HCT116 (cell line): ENCODE measurements around the gene PPFIBP1. TPM values are rescaled to one million over a fixed set of nuclear protein-coding genes. Genes with fewer than 3 reads are reported as not detected.

ENCODE experiments used
- ATAC-seq: fragments of 200-7000 bp; cut with Tn5 transposase; 2 replicates; pipeline ENCODE4 v1.9.1; 2020; ENCODE audit warnings: mild to moderate bottlenecking, moderate library complexity
- BruUV-seq: library from RNA; stranded (reverse); fragments of 400-500 nt; replicated peaks from 2 replicates; lab custom pipeline; 2021; lab: Mats Ljungman, UMichigan
- CTCF ChIA-PET: fragments of 300-600 bp; sonication (Branson Sonifier 250); formaldehyde crosslinking; loops from one replicate; lab custom pipeline; 2021; ENCODE audit warnings: antibody characterized with exemption; lab: Charles Lee
- POLR2A ChIA-PET: fragments of 300-600, 350-600 bp; sonication (Branson Sonifier 250); formaldehyde crosslinking; loops from one replicate; lab custom pipeline; 2021; ENCODE audit warnings: antibody characterized with exemption; lab: Charles Lee
- RAD21 ChIA-PET, 2 experiments: fragments of 300-600 bp; sonication (Branson Sonifier 250); formaldehyde crosslinking; loops; one replicate each; lab custom pipeline; 2023; ENCODE audit warnings: low total read pairs in 2 of 2; ENCODE audit not compliant: uncharacterized antibody in 2 of 2, unreplicated experiment in 2 of 2, low non-redundant PET in 1 of 2; lab: Charles Lee
- DNase-seq: peaks from one replicate; pipeline ENCODE4 v3.0.0-alpha.2; 2010; ENCODE audit warnings: low read depth, low spot score
- H2AFZ ChIP-seq: fragments of 200-600 bp; shearing (Covaris generic), sonication (generic); 2 replicates; pipeline ENCODE4 v1.6.1; 2017; ENCODE audit warnings: low read depth, mixed run types, mixed read lengths, antibody characterized with exemption, low read length; ENCODE audit not compliant: poor library complexity, severe bottlenecking
- H3K27ac ChIP-seq: 2 replicates; pipeline ENCODE4 v1.5.1; 2012; ENCODE audit warnings: low read depth, low read length
- H3K27me3 ChIP-seq: fragments of 200-600 bp; sonication (generic); 2 replicates; pipeline ENCODE4 v1.6.1; 2016; ENCODE audit warnings: mixed run types, low read length, mixed read lengths; ENCODE audit not compliant: insufficient read depth
- H3K36me3 ChIP-seq, 2 experiments: fragments of 200-500 bp in 1 of 2; fragments of 200-600 bp in 1 of 2; sonication (Bioruptor generic) in 1 of 2; sonication (generic) in 1 of 2; 2 replicates each; pipeline versions ENCODE4 v1.5.1 to v1.6.1; 2014 to 2016; ENCODE audit warnings: low read length in 2 of 2, inconsistent platforms in 1 of 2, mixed read lengths in 1 of 2, mixed run types in 1 of 2; ENCODE audit not compliant: insufficient read depth in 2 of 2, control insufficient read depth in 1 of 2
- H3K4me1 ChIP-seq, 2 experiments: fragments of 200-600 bp in 1 of 2; sonication (generic) in 1 of 2; 2 replicates each; pipeline versions ENCODE4 v1.5.1 to v1.6.1; 2012 to 2017; ENCODE audit warnings: low read length in 2 of 2, inconsistent platforms in 1 of 2, mild to moderate bottlenecking in 1 of 2, mixed read lengths in 1 of 2, mixed run types in 1 of 2, moderate library complexity in 1 of 2; ENCODE audit not compliant: insufficient read depth in 2 of 2, control insufficient read depth in 1 of 2
- H3K4me2 ChIP-seq: fragments of 200-600 bp; sonication (generic); 2 replicates; pipeline ENCODE4 v1.6.1; 2017; ENCODE audit warnings: mixed run types, low read length, mixed read lengths
- H3K4me3 ChIP-seq, 2 experiments: fragments of 200-600 bp in 1 of 2; sonication (generic) in 1 of 2; replicated peaks in 1 of 2; 2 replicates each; pipeline ENCODE4 v1.5.1; 2011 to 2016; ENCODE audit warnings: low read length in 2 of 2, control low read depth in 1 of 2, low read depth in 1 of 2, mild to moderate bottlenecking in 1 of 2, mixed read lengths in 1 of 2, mixed run types in 1 of 2
- H3K79me2 ChIP-seq: fragments of 200-600 bp; sonication (generic); 2 replicates; pipeline ENCODE4 v1.6.1; 2017; ENCODE audit warnings: mild to moderate bottlenecking, mixed run types, low read length, moderate library complexity, mixed read lengths; ENCODE audit not compliant: insufficient read depth
- H3K9ac ChIP-seq: fragments of 200-600 bp; sonication (generic); 2 replicates; pipeline ENCODE4 v1.6.1; 2016; ENCODE audit warnings: low read length, mixed read lengths
- H3K9me2 ChIP-seq: fragments of 200-600 bp; sonication (generic), shearing (Covaris generic); 2 replicates; pipeline ENCODE4 v1.6.1; 2017; ENCODE audit warnings: mixed run types, mild to moderate bottlenecking, moderate library complexity; ENCODE audit not compliant: insufficient read depth
- H3K9me3 ChIP-seq, 2 experiments: fragments of 200-500 bp in 1 of 2; fragments of 200-600 bp in 1 of 2; sonication (Bioruptor generic) in 1 of 2; sonication (generic) in 1 of 2; 2 replicates each; pipeline ENCODE4 v1.6.1; 2014 to 2017; ENCODE audit warnings: low read length in 2 of 2, mixed read lengths in 2 of 2, inconsistent platforms in 1 of 2, low read depth in 1 of 2, mild to moderate bottlenecking in 1 of 2, mixed run types in 1 of 2, moderate library complexity in 1 of 2; ENCODE audit not compliant: control insufficient read depth in 1 of 2, insufficient read depth in 1 of 2
- H4K20me1 ChIP-seq: fragments of 200-600 bp; sonication (generic), shearing (Covaris generic); 2 replicates; pipeline ENCODE4 v1.6.1; 2017; ENCODE audit warnings: mixed run types, mild to moderate bottlenecking, moderate library complexity; ENCODE audit not compliant: insufficient read depth
- CBX3 ChIP-seq: IDR thresholded peaks from 2 replicates; pipeline ENCODE4 v1.6.1; 2012; ENCODE audit warnings: low read depth
- CEBPB ChIP-seq: IDR thresholded peaks from 2 replicates; pipeline ENCODE4 v1.6.1; 2012; ENCODE audit warnings: low read depth
- EGR1 ChIP-seq: IDR thresholded peaks from 2 replicates; pipeline ENCODE4 v1.6.1; 2012; ENCODE audit warnings: low read depth
- ELF1 ChIP-seq: IDR thresholded peaks from 2 replicates; pipeline ENCODE4 v1.6.1; 2012; ENCODE audit warnings: low read depth, borderline replicate concordance
- EZH2 ChIP-seq: fragments of 200-600 bp; sonication (generic); IDR thresholded peaks from 2 replicates; pipeline ENCODE4 v1.6.1; 2017; ENCODE audit warnings: antibody characterized with exemption, mixed run types
- FOSL1 ChIP-seq: IDR thresholded peaks from 2 replicates; pipeline ENCODE4 v1.6.1; 2012; ENCODE audit warnings: low read depth
- JUND ChIP-seq: IDR thresholded peaks from 2 replicates; pipeline ENCODE4 v1.6.1; 2012
- POLR2A ChIP-seq: IDR thresholded peaks from 2 replicates; pipeline ENCODE4 v1.7.0; 2011; ENCODE audit warnings: borderline replicate concordance; ENCODE audit not compliant: insufficient read depth, insufficient read length; ENCODE audit errors: extremely low read depth
- POLR2AphosphoS5 ChIP-seq: IDR thresholded peaks from 2 replicates; pipeline ENCODE4 v1.6.1; 2011; ENCODE audit warnings: mild to moderate bottlenecking, low read depth, low read length, moderate library complexity
- RAD21 ChIP-seq: IDR thresholded peaks from 2 replicates; pipeline ENCODE4 v1.6.1; 2012; ENCODE audit warnings: low read depth, mild to moderate bottlenecking
- SIN3A ChIP-seq: IDR thresholded peaks from 2 replicates; pipeline ENCODE4 v1.6.1; 2012; ENCODE audit warnings: low read depth
- SP1 ChIP-seq: IDR thresholded peaks from 2 replicates; pipeline ENCODE4 v1.6.1; 2012; ENCODE audit warnings: low read depth
- TCF7L2 ChIP-seq: IDR thresholded peaks from 2 replicates; pipeline ENCODE4 v1.7.0; 2011; ENCODE audit warnings: borderline replicate concordance, inconsistent platforms; ENCODE audit not compliant: insufficient read depth, insufficient read length; ENCODE audit errors: extremely low read depth
- YY1 ChIP-seq: IDR thresholded peaks from 2 replicates; pipeline ENCODE4 v1.6.1; 2011; ENCODE audit warnings: low read length, low read depth, moderate library complexity, mild to moderate bottlenecking; ENCODE audit not compliant: insufficient replicate concordance; ENCODE audit errors: extremely low read depth
- ZNF274 ChIP-seq: fragments of 200-500 bp; sonication (Bioruptor generic); IDR thresholded peaks from 2 replicates; pipeline ENCODE4 v1.6.1; 2014; ENCODE audit warnings: mild to moderate bottlenecking, low read depth, low read length, inconsistent platforms
- intact Hi-C: fragments of 100-400 bp; cut with micrococcal nuclease; formaldehyde crosslinking; loops from 2 replicates; pipeline ENCODE4 v1.10.0; 2022
- total RNA-seq: library from RNA; stranded (reverse); gene quantifications from one replicate; pipeline ENCODE4 v1.2.1, GENCODE V29; 2021; ENCODE audit not compliant: unreplicated experiment
- TF ChIP-seq, protein P1 (sequence below): IDR thresholded peaks from 2 replicates; pipeline ENCODE4 v1.6.1; 2012; ENCODE audit warnings: low read depth
- TF ChIP-seq, protein P2 (sequence below): IDR thresholded peaks from 2 replicates; pipeline ENCODE4 v1.6.1; 2012
- TF ChIP-seq, protein P3 (sequence below): IDR thresholded peaks from 2 replicates; pipeline ENCODE4 v1.6.1; 2012
- TF ChIP-seq, protein P4 (sequence below): IDR thresholded peaks from 2 replicates; pipeline ENCODE4 v1.6.1; 2011; ENCODE audit warnings: mild to moderate bottlenecking, low read length, moderate library complexity; ENCODE audit not compliant: insufficient replicate concordance; ENCODE audit errors: extremely low read depth
- TF ChIP-seq, protein P5 (sequence below), 3 experiments: fragments of 200-600 bp in 1 of 3; sonication (generic) in 1 of 3; IDR thresholded peaks in 2 of 3; conservative IDR thresholded peaks in 1 of 3; 2 replicates each; pipeline ENCODE4 v1.5.1; 2012 to 2017; ENCODE audit warnings: low read depth in 2 of 3, low read length in 2 of 3, antibody characterized with exemption in 1 of 3, borderline replicate concordance in 1 of 3, control low read depth in 1 of 3, mild to moderate bottlenecking in 1 of 3, mixed read lengths in 1 of 3, mixed run types in 1 of 3, moderate library complexity in 1 of 3; ENCODE audit not compliant: insufficient read depth in 1 of 3

PPFIBP1 gene
- total RNA-seq, 1 experiment from 2014 or later = 102 TPM

DNA sequence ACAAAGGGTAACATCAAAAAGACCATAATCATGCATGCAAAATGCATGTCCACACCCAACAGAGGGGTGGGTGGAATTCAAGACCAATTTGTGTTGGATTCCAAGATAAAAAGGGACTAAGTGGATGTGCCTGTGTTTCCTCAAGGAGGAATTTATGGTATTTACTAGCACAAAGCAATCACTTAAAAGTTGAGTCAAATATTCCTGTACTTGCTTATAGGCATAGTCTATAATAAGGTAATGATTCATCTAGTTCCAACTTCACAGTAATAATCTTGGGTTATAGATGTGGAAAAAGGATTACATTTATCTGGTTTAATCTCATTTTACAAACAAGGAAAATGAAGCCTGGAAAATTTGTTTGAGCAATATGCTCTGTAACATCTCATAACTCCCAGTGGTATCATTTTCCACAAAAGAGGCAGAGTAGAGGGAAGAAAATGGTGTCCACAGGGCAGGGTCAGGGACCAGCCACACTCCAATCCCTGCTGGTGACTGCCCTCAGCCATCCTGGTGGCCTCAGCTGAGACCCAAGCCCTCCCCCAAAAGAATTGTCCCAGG lies 91.4 kb downstream of the PPFIBP1 start:
- DNase-seq = peak; percentile 71
- Histone ChIP-seq H3K36me3 (no peaks in the 10 kb centered on the region), H3K27ac (peak overlapping the region; percentile 96), H3K4me1 (peaks cover 91% of the 10 kb centered on the region in 2 experiments), H3K9ac (peak overlapping the region; percentile 51), H3K4me2 (peak overlapping the region; percentile 71), H4K20me1 (no peaks in the 10 kb centered on the region), H3K9me2 (no peaks in the 10 kb centered on the region), H3K79me2 (peaks cover 40% of the 10 kb centered on the region), H3K27me3 (no peaks in the 10 kb centered on the region), H3K9me3 (no peaks in the 10 kb centered on the region), H3K4me3 (peak overlapping the region in 1 of 2 experiments; percentile 26; a peak in 2 of 4 replicates), H2AFZ (no peak overlapping the region)
- ChIA-PET CTCF (no interaction called here), POLR2A (interaction anchor here (1.1 kb wide), 1 partner anchor 92 kb away, joined by 3 read pairs; the partner anchor contains the start of gene PPFIBP1), RAD21 (no interaction called here)
- intact Hi-C loops = no loop called here
- ATAC-seq = peak; percentile 59
- BruUV-seq = no TSS peak
- TF ChIP-seq TCF7L2 (peak; percentile 94), EZH2 (no peak), JUND (peak; percentile 55; the same call in 1 of the 2 replicates), POLR2AphosphoS5 (no peak), SIN3A (peak; percentile 54; the same call in 1 of the 2 replicates), RAD21 (no peak), CEBPB (peak; percentile 49), EGR1 (no peak), CBX3 (peak; percentile 24; the same call in 1 of the 2 replicates), POLR2A (no peak), ZNF274 (no peak), FOSL1 (peak; percentile 61; the same call in 1 of the 2 replicates), ELF1 (no peak), YY1 (no peak), SP1 (peak; percentile 59)
- TF ChIP-seq, protein P1, sequence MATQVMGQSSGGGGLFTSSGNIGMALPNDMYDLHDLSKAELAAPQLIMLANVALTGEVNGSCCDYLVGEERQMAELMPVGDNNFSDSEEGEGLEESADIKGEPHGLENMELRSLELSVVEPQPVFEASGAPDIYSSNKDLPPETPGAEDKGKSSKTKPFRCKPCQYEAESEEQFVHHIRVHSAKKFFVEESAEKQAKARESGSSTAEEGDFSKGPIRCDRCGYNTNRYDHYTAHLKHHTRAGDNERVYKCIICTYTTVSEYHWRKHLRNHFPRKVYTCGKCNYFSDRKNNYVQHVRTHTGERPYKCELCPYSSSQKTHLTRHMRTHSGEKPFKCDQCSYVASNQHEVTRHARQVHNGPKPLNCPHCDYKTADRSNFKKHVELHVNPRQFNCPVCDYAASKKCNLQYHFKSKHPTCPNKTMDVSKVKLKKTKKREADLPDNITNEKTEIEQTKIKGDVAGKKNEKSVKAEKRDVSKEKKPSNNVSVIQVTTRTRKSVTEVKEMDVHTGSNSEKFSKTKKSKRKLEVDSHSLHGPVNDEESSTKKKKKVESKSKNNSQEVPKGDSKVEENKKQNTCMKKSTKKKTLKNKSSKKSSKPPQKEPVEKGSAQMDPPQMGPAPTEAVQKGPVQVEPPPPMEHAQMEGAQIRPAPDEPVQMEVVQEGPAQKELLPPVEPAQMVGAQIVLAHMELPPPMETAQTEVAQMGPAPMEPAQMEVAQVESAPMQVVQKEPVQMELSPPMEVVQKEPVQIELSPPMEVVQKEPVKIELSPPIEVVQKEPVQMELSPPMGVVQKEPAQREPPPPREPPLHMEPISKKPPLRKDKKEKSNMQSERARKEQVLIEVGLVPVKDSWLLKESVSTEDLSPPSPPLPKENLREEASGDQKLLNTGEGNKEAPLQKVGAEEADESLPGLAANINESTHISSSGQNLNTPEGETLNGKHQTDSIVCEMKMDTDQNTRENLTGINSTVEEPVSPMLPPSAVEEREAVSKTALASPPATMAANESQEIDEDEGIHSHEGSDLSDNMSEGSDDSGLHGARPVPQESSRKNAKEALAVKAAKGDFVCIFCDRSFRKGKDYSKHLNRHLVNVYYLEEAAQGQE = no peak
- TF ChIP-seq, protein P2, sequence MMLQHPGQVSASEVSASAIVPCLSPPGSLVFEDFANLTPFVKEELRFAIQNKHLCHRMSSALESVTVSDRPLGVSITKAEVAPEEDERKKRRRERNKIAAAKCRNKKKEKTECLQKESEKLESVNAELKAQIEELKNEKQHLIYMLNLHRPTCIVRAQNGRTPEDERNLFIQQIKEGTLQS = no peak
- TF ChIP-seq, protein P3, sequence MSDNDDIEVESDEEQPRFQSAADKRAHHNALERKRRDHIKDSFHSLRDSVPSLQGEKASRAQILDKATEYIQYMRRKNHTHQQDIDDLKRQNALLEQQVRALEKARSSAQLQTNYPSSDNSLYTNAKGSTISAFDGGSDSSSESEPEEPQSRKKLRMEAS = no peak
- TF ChIP-seq, protein P4, sequence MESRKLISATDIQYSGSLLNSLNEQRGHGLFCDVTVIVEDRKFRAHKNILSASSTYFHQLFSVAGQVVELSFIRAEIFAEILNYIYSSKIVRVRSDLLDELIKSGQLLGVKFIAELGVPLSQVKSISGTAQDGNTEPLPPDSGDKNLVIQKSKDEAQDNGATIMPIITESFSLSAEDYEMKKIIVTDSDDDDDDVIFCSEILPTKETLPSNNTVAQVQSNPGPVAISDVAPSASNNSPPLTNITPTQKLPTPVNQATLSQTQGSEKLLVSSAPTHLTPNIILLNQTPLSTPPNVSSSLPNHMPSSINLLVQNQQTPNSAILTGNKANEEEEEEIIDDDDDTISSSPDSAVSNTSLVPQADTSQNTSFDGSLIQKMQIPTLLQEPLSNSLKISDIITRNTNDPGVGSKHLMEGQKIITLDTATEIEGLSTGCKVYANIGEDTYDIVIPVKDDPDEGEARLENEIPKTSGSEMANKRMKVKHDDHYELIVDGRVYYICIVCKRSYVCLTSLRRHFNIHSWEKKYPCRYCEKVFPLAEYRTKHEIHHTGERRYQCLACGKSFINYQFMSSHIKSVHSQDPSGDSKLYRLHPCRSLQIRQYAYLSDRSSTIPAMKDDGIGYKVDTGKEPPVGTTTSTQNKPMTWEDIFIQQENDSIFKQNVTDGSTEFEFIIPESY = no peak
- TF ChIP-seq, protein P5, sequence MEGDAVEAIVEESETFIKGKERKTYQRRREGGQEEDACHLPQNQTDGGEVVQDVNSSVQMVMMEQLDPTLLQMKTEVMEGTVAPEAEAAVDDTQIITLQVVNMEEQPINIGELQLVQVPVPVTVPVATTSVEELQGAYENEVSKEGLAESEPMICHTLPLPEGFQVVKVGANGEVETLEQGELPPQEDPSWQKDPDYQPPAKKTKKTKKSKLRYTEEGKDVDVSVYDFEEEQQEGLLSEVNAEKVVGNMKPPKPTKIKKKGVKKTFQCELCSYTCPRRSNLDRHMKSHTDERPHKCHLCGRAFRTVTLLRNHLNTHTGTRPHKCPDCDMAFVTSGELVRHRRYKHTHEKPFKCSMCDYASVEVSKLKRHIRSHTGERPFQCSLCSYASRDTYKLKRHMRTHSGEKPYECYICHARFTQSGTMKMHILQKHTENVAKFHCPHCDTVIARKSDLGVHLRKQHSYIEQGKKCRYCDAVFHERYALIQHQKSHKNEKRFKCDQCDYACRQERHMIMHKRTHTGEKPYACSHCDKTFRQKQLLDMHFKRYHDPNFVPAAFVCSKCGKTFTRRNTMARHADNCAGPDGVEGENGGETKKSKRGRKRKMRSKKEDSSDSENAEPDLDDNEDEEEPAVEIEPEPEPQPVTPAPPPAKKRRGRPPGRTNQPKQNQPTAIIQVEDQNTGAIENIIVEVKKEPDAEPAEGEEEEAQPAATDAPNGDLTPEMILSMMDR (IDR thresholded peaks at IDR 0.05 in 2 of 3, conservative IDR thresholded peaks at IDR 0.05 in 1 of 3; ENCODE audit: borderline replicate concordance in 1 of 3, insufficient read depth in 1 of 3, low read depth in 2 of 3, low read length in 2 of 3) = no peak
